MCF 10A (cell line): ENCODE data around the gene LASP1NB.

Experiments
- BruUV-seq: library from RNA; stranded (reverse); fragments of 400-500 nt; replicated peaks from 2 replicates; lab custom pipeline; 2021; lab: Mats Ljungman, UMichigan
- CTCF ChIA-PET: fragments of 300-600 bp; sonication (Branson Sonifier 250); formaldehyde crosslinking; extraction: SDS; loops from one replicate; lab custom pipeline; 2021; ENCODE audit warnings: antibody characterized with exemption, inconsistent platforms; lab: Yijun Ruan, JAX
- POLR2A ChIA-PET: fragments of 300-600, 350-650 bp; sonication (Branson Sonifier 250); formaldehyde crosslinking; extraction: SDS; loops from one replicate; lab custom pipeline; 2020; ENCODE audit warnings: antibody characterized with exemption, inconsistent platforms; lab: Yijun Ruan, JAX
- DNase-seq: peaks from one replicate; pipeline ENCODE4 v3.0.0-alpha.2; 2018; ENCODE audit not compliant: unreplicated experiment
- H3K27ac Mint-ChIP-seq: one replicate; pipeline ENCODE4 v1.8.0; 2022; ENCODE audit warnings: mild to moderate bottlenecking, low read depth, mixed read lengths; ENCODE audit not compliant: unreplicated experiment
- H3K27me3 Mint-ChIP-seq: one replicate; pipeline ENCODE4 v1.8.0; 2022; ENCODE audit warnings: mixed read lengths; ENCODE audit not compliant: insufficient read depth, unreplicated experiment
- H3K36me3 Mint-ChIP-seq: one replicate; pipeline ENCODE4 v1.8.0; 2022; ENCODE audit warnings: mild to moderate bottlenecking, moderate library complexity, mixed read lengths; ENCODE audit not compliant: insufficient read depth, unreplicated experiment
- H3K4me1 Mint-ChIP-seq: one replicate; pipeline ENCODE4 v1.8.0; 2022; ENCODE audit warnings: mixed read lengths; ENCODE audit not compliant: insufficient read depth, unreplicated experiment
- H3K4me3 Mint-ChIP-seq: one replicate; pipeline ENCODE4 v1.8.0; 2022; ENCODE audit warnings: mild to moderate bottlenecking, moderate library complexity, mixed read lengths; ENCODE audit not compliant: unreplicated experiment
- H3K9me3 Mint-ChIP-seq: one replicate; pipeline ENCODE4 v1.8.0; 2022; ENCODE audit warnings: mixed read lengths; ENCODE audit not compliant: unreplicated experiment
- intact Hi-C: fragments of 100-400 bp; cut with micrococcal nuclease; formaldehyde crosslinking; loops from 2 replicates; pipeline ENCODE4 v1.14.1; 2022
- TF ChIP-seq, protein P1 (sequence below): fragments of 200-600 bp; IDR thresholded peaks from one replicate; pipeline ENCODE4 v1.8.0; 2022; ENCODE audit warnings: antibody characterized with exemption, mild to moderate bottlenecking; ENCODE audit not compliant: unreplicated experiment

The LASP1NB gene

DNA sequence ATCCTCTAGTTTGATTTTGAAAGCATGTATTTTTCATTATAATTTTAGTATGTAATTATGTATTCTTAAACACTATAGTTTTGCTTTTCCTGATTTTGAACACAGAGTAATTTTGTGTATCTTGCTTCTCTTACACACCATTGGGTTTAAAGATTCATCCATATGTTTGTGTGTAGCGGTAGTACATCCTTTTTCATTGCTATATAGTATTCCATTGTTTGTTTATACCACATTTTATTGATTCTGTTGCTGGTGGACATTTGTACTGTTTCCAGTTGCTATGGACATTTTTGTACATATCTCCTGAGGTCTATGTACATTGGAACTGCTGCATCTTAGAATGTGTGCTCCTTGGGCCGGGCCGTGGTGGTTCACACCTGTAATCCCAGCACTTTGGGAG lies 20.5 kb upstream of the LASP1NB start:
- Mint-ChIP-seq H3K4me1 (peaks cover 8% of the 10 kb centered on the region), H3K27ac (no peak overlapping the region), H3K36me3 (peaks cover 29% of the 10 kb centered on the region), H3K27me3 (no peaks in the 10 kb centered on the region), H3K9me3 (no peaks in the 10 kb centered on the region), H3K4me3 (no peak overlapping the region)
- POLR2A ChIA-PET, result interaction anchor here (0.6 kb wide), 1 partner anchor 47 kb away, joined by 3 read pairs; no protein-coding TSS in a partner anchor
- TF ChIP-seq, protein P1, sequence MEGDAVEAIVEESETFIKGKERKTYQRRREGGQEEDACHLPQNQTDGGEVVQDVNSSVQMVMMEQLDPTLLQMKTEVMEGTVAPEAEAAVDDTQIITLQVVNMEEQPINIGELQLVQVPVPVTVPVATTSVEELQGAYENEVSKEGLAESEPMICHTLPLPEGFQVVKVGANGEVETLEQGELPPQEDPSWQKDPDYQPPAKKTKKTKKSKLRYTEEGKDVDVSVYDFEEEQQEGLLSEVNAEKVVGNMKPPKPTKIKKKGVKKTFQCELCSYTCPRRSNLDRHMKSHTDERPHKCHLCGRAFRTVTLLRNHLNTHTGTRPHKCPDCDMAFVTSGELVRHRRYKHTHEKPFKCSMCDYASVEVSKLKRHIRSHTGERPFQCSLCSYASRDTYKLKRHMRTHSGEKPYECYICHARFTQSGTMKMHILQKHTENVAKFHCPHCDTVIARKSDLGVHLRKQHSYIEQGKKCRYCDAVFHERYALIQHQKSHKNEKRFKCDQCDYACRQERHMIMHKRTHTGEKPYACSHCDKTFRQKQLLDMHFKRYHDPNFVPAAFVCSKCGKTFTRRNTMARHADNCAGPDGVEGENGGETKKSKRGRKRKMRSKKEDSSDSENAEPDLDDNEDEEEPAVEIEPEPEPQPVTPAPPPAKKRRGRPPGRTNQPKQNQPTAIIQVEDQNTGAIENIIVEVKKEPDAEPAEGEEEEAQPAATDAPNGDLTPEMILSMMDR, result no peak
- CTCF ChIA-PET, result no interaction called here
- BruUV-seq, result no TSS peak
- DNase-seq, result no peak
- intact Hi-C loops, result no loop called here

DNA sequence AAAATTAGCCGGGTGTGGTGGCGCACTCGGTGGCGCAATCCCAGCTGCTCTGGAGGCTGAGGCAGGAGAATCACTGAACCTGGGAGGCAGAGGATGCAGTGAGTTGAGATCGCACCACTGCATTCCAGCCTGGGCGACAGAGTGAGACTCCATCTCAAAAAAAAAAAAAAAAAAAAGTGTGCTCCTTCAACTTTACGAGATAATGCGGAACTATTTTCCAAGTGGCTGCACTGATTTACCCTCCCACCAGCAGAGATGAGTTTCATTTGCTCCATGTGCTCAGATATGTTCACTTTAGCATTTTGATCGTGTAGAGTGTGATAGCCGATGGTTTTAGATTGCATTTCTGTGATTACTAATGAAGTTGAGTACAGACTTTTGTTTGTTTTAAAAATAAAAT lies 20.0 kb upstream of the LASP1NB start:
- Mint-ChIP-seq H3K36me3 (peaks cover 34% of the 10 kb centered on the region), H3K27ac (no peak overlapping the region), H3K9me3 (no peaks in the 10 kb centered on the region), H3K27me3 (no peaks in the 10 kb centered on the region), H3K4me1 (peaks cover 8% of the 10 kb centered on the region), H3K4me3 (no peak overlapping the region)
- intact Hi-C loops, result no loop called here
- POLR2A ChIA-PET, result no interaction called here
- BruUV-seq, result no TSS peak
- no peak for DNase-seq
- TF ChIP-seq, protein P1, result no peak
- CTCF ChIA-PET, result no interaction called here

GRCh38 chr17:38906460-38907228 lies 18.8 kb upstream of the LASP1NB start:
- TF ChIP-seq, protein P1, result no peak
- H3K27me3 Mint-ChIP-seq, result no peaks in the 10 kb centered on the region
- no peak for DNase-seq
- H3K4me3 Mint-ChIP-seq, result no peak overlapping the region
- H3K4me1 Mint-ChIP-seq, result no peaks in the 10 kb centered on the region
- H3K9me3 Mint-ChIP-seq, result no peaks in the 10 kb centered on the region
- ChIA-PET CTCF (interaction anchor here (0.7 kb wide), 1 partner anchor 9 kb away, joined by 3 read pairs; no protein-coding TSS in a partner anchor), POLR2A (interaction anchor here (0.6 to 1.3 kb wide), 5 partner anchors 35 to 373 kb away, joined by 3 to 6 read pairs (median 4); partner anchors contain the start of gene RPL23)
- H3K36me3 Mint-ChIP-seq, result peaks cover 40% of the 10 kb centered on the region
- BruUV-seq, result no TSS peak
- intact Hi-C loops, result no loop called here
- H3K27ac Mint-ChIP-seq, result no peak overlapping the region

- Mint-ChIP-seq H3K4me1 (no peaks in the 10 kb centered on the region), H3K27ac (no peak overlapping the region), H3K9me3 (no peaks in the 10 kb centered on the region), H3K4me3 (no peak overlapping the region), H3K27me3 (no peaks in the 10 kb centered on the region), H3K36me3 (peaks cover 42% of the 10 kb centered on the region)
- POLR2A ChIA-PET, result no interaction called here
- CTCF ChIA-PET, result interaction anchor here (0.6 to 0.7 kb wide), 2 partner anchors 43 to 56 kb away, joined by 3 read pairs; no protein-coding TSS in a partner anchor
- BruUV-seq, result no TSS peak
- TF ChIP-seq, protein P1, result no peak
- intact Hi-C loops, result no loop called here
- DNase-seq, result no peak
Measured at GRCh38 chr17:38907930-38908675, 17.3 kb upstream of the LASP1NB start.
